GM23248 (cell line): ENCODE data around the gene CDH3. TPM values are rescaled to one million over a fixed set of nuclear protein-coding genes. Genes with fewer than 3 reads are reported as not detected.

Experiments
- DNase-seq: peaks from one replicate; pipeline ENCODE4 v3.0.0-alpha.2; 2015
- H2AFZ ChIP-seq: fragments of 200-600 bp; sonication (generic); 2 replicates; pipeline ENCODE4 v1.6.1; 2016; ENCODE audit warnings: antibody characterized with exemption
- H3F3A ChIP-seq: fragments of 200-600 bp; sonication (generic); 2 replicates; pipeline ENCODE4 v1.6.1; 2016; ENCODE audit warnings: mild to moderate bottlenecking, antibody characterized with exemption, mixed run types; ENCODE audit not compliant: insufficient read depth
- H3K27ac ChIP-seq: fragments of 200-600 bp; sonication (generic); 2 replicates; pipeline ENCODE4 v1.5.1; 2016; ENCODE audit warnings: mild to moderate bottlenecking
- H3K27me3 ChIP-seq: fragments of 200-600 bp; sonication (generic); replicated peaks from 2 replicates; pipeline ENCODE4 v1.6.1; 2016; ENCODE audit warnings: mild to moderate bottlenecking; ENCODE audit not compliant: insufficient read depth
- H3K36me3 ChIP-seq: fragments of 200-600 bp; sonication (generic); 2 replicates; pipeline ENCODE4 v1.6.1; 2016; ENCODE audit warnings: low read depth, mild to moderate bottlenecking
- H3K4me1 ChIP-seq: fragments of 200-600 bp; sonication (generic); 2 replicates; pipeline ENCODE4 v1.6.1; 2016; ENCODE audit warnings: mild to moderate bottlenecking; ENCODE audit not compliant: insufficient read depth
- H3K4me2 ChIP-seq: fragments of 200-600 bp; sonication (generic); one replicate; pipeline ENCODE4 v1.6.1; 2016; ENCODE audit warnings: mild to moderate bottlenecking; ENCODE audit not compliant: unreplicated experiment
- H3K4me3 ChIP-seq: fragments of 200-600 bp; sonication (generic); 2 replicates; pipeline ENCODE4 v1.5.1; 2016; ENCODE audit warnings: mild to moderate bottlenecking
- H3K79me2 ChIP-seq: fragments of 200-600 bp; sonication (generic); 2 replicates; pipeline ENCODE4 v1.6.1; 2016; ENCODE audit warnings: mild to moderate bottlenecking; ENCODE audit not compliant: insufficient read depth
- H3K9ac ChIP-seq: fragments of 200-600 bp; sonication (generic); 2 replicates; pipeline ENCODE4 v1.6.1; 2016; ENCODE audit warnings: mild to moderate bottlenecking
- H3K9me2 ChIP-seq: fragments of 200-600 bp; sonication (generic); 2 replicates; pipeline ENCODE4 v1.6.1; 2016; ENCODE audit warnings: mixed run types, mild to moderate bottlenecking, moderate library complexity; ENCODE audit not compliant: insufficient read depth
- H3K9me3 ChIP-seq: fragments of 200-600 bp; sonication (generic); one replicate; pipeline ENCODE4 v1.6.1; 2017; ENCODE audit warnings: low read depth
- H4K20me1 ChIP-seq: fragments of 200-600 bp; sonication (generic); 2 replicates; pipeline ENCODE4 v1.6.0; 2016; ENCODE audit not compliant: insufficient read depth
- EZH2 ChIP-seq: fragments of 200-600 bp; sonication (generic); IDR thresholded peaks from 2 replicates; pipeline ENCODE4 v1.6.1; 2018; ENCODE audit warnings: antibody characterized with exemption, mild to moderate bottlenecking; ENCODE audit not compliant: insufficient read depth, poor library complexity, severe bottlenecking
- EZH2phosphoT487 ChIP-seq: fragments of 200-600 bp; sonication (generic); IDR thresholded peaks from 2 replicates; pipeline ENCODE4 v1.6.1; 2018; ENCODE audit warnings: antibody characterized with exemption, moderate library complexity, mild to moderate bottlenecking, low read depth; ENCODE audit not compliant: insufficient read depth
- WGBS, 2 experiments: methylation state at CpG; one replicate each; pipeline ENCODE4 v1.1.6; 2015 to 2017; ENCODE audit warnings: low lambda C conversion rate in 2 of 2, low coverage in 1 of 2; ENCODE audit errors: missing lambda C conversion rate in 2 of 2; 5-methylcytosine and 5-hydroxymethylcytosine counted together
- in situ Hi-C: fragments of 300-500 bp; cut with MboI; formaldehyde crosslinking; loops from 2 replicates; pipeline ENCODE4 v1.15.0; 2020
- polyA plus RNA-seq: library from polyadenylated mRNA; unstranded; fragments of >200 nt; fragmentation: Nextera tagmentation; extraction: Ambion mirVana; gene quantifications from 2 replicates; pipeline ENCODE4 v1.2.1, GENCODE V29; 2016
- total RNA-seq: library from RNA; depleted of rRNA; stranded (reverse); fragments of >200 nt; shearing (Covaris generic); gene quantifications from 2 replicates; pipeline ENCODE4 v1.2.3, GENCODE V29; 2014

CDH3 gene
- total and polyA plus RNA-seq, 2 experiments from 2014 or later = not detected

- H3K4me3 ChIP-seq = no peak overlapping the region
- no peaks in the 10 kb centered on the region for H3K9me2 ChIP-seq
- H3K36me3 ChIP-seq = no peaks in the 10 kb centered on the region
- no peaks in the 10 kb centered on the region for H4K20me1 ChIP-seq
- H3K27ac ChIP-seq = no peak overlapping the region
- H3K9me3 ChIP-seq = no peaks in the 10 kb centered on the region
- no peaks in the 10 kb centered on the region for H3K4me1 ChIP-seq
- no peak for DNase-seq
- H2AFZ ChIP-seq = no peak overlapping the region
- H3K79me2 ChIP-seq = no peaks in the 10 kb centered on the region
- TF ChIP-seq EZH2 (no peak), EZH2phosphoT487 (no peak)
- H3K4me2 ChIP-seq = no peak overlapping the region
- peaks cover 16% of the 10 kb centered on the region for H3K27me3 ChIP-seq
- no peaks in the 10 kb centered on the region for H3F3A ChIP-seq
- H3K9ac ChIP-seq = no peak overlapping the region
- in situ Hi-C loops = loop anchor here (25.0 kb wide), 1 partner anchor 395 kb away; the partner anchor contains the start of gene HAS3
- WGBS, 2 experiments = 78 to 95% methylated on average over 4 of the region's 4 CpGs
Measured at GRCh38 chr16:68717684-68718083, 72.6 kb downstream of the CDH3 start.

GRCh38 chr16:68718590-68718989, 73.5 kb downstream of the CDH3 start:
- WGBS, 2 experiments = 3 to 6% methylated on average over 9 of the region's 9 CpGs
- DNase-seq = no peak
- in situ Hi-C loops = loop anchor here (25.0 kb wide), 1 partner anchor 394 kb away; the partner anchor contains the start of gene HAS3

GRCh38 chr16:68719993-68720489, 74.9 kb downstream of the CDH3 start:
- peaks cover 15% of the 10 kb centered on the region; the same call in 1 of the 2 replicates for H3K27me3 ChIP-seq
- H3K27ac ChIP-seq = no peak overlapping the region
- no peak overlapping the region for H3K4me3 ChIP-seq
- H3K4me1 ChIP-seq = no peaks in the 10 kb centered on the region
- DNase-seq = no peak
- no peaks in the 10 kb centered on the region for H3F3A ChIP-seq
- H3K36me3 ChIP-seq = no peaks in the 10 kb centered on the region
- H3K79me2 ChIP-seq = no peaks in the 10 kb centered on the region
- H3K9me3 ChIP-seq = no peaks in the 10 kb centered on the region
- 8 to 16% methylated on average over 2 of the region's 2 CpGs for WGBS, 2 experiments
- in situ Hi-C loops = loop anchor here (25.0 kb wide), 1 partner anchor 392 kb away; the partner anchor contains the start of gene HAS3
- H3K4me2 ChIP-seq = no peak overlapping the region
- H3K9ac ChIP-seq = no peak overlapping the region
- TF ChIP-seq EZH2phosphoT487 (no peak), EZH2 (no peak)
- no peak overlapping the region for H2AFZ ChIP-seq
- no peaks in the 10 kb centered on the region for H4K20me1 ChIP-seq
- H3K9me2 ChIP-seq = no peaks in the 10 kb centered on the region

More at GRCh38 chr16:68718590-68718989, 73.5 kb downstream of the CDH3 start:
- Histone ChIP-seq H3K9ac (no peak overlapping the region), H3K36me3 (no peaks in the 10 kb centered on the region), H3K9me3 (no peaks in the 10 kb centered on the region), H3F3A (no peaks in the 10 kb centered on the region), H3K9me2 (no peaks in the 10 kb centered on the region), H4K20me1 (no peaks in the 10 kb centered on the region), H2AFZ (no peak overlapping the region), H3K79me2 (no peaks in the 10 kb centered on the region), H3K4me3 (no peak overlapping the region), H3K4me2 (no peak overlapping the region), H3K27me3 (peaks cover 15% of the 10 kb centered on the region; the same call in 1 of the 2 replicates), H3K27ac (no peak overlapping the region), H3K4me1 (no peaks in the 10 kb centered on the region)
- TF ChIP-seq EZH2phosphoT487 = no peak
- TF ChIP-seq EZH2 = no peak

- H4K20me1 ChIP-seq = no peaks in the 10 kb centered on the region
- H3K4me2 ChIP-seq = no peak overlapping the region
- H3K27ac ChIP-seq = no peak overlapping the region
- H3K27me3 ChIP-seq = peaks cover 22% of the 10 kb centered on the region; the same call in 1 of the 2 replicates
- no peak for TF ChIP-seq EZH2
- no peak for TF ChIP-seq EZH2phosphoT487
- H3K9ac ChIP-seq = no peak overlapping the region
- DNase-seq = no peak
- no peaks in the 10 kb centered on the region for H3F3A ChIP-seq
- 39 to 42% methylated on average over 12 of the region's 12 CpGs for WGBS, 2 experiments
- no peaks in the 10 kb centered on the region for H3K9me2 ChIP-seq
- no peak overlapping the region for H2AFZ ChIP-seq
- no peaks in the 10 kb centered on the region for H3K79me2 ChIP-seq
- H3K9me3 ChIP-seq = no peaks in the 10 kb centered on the region
- H3K4me3 ChIP-seq = no peak overlapping the region
- in situ Hi-C loops = loop anchor here (25.0 kb wide), 1 partner anchor 390 kb away; the partner anchor contains the start of gene HAS3
- no peaks in the 10 kb centered on the region for H3K36me3 ChIP-seq
- no peaks in the 10 kb centered on the region for H3K4me1 ChIP-seq
Measured at GRCh38 chr16:68722119-68723024, 77.3 kb downstream of the CDH3 start.
